GM21447 (cell line): ENCODE measurements around the gene PGK1.
"Not testable (repeated sequence)": the region's sequence is repeated elsewhere in the genome, so short reads cannot be mapped to it uniquely, and the experiment has no call there.

Source experiments
- ATAC-seq: cut with Tn5 transposase; IDR thresholded peaks from one replicate; pipeline ENCODE4 v1.9.1; 2021; ENCODE audit not compliant: unreplicated experiment

Gene PGK1

GRCh38 chrX:78111140-78111931, 7.3 kb downstream of the PGK1 start:
- ATAC-seq = no peak

GRCh38 chrX:78116365-78116764, 12.3 kb downstream of the PGK1 start:
- ATAC-seq = no peak

GRCh38 chrX:78116766-78117165, 12.7 kb downstream of the PGK1 start:
- no peak for ATAC-seq

GRCh38 chrX:78118628-78119027, 14.6 kb downstream of the PGK1 start:
- ATAC-seq = no peak

GRCh38 chrX:78119521-78120227, 15.6 kb downstream of the PGK1 start:
- no peak for ATAC-seq

GRCh38 chrX:78123190-78123589, 19.1 kb downstream of the PGK1 start:
- ATAC-seq = no peak

GRCh38 chrX:78124307-78124706, 20.3 kb downstream of the PGK1 start:
- no peak for ATAC-seq

GRCh38 chrX:78125148-78125547, 21.1 kb downstream of the PGK1 start:
- no peak for ATAC-seq

- not testable (repeated sequence) for ATAC-seq
Measured at GRCh38 chrX:78125781-78126180, 21.7 kb downstream of the PGK1 start.

- no peak for ATAC-seq
Measured at GRCh38 chrX:78129714-78130113, 25.7 kb downstream of the PGK1 start.

GRCh38 chrX:78130396-78130795, 26.3 kb downstream of the PGK1 start:
- no peak for ATAC-seq

- no peak for ATAC-seq
Measured at GRCh38 chrX:78131117-78131516, 27.1 kb downstream of the PGK1 start.

- no peak for ATAC-seq
Measured at GRCh38 chrX:78133238-78133960, 29.4 kb downstream of the PGK1 start.

GRCh38 chrX:78139160-78140123, 35.4 kb downstream of the PGK1 start, which contains the start of gene TAF9B:
Gene TAF9B (minus strand): TSS chrX:78139650. CDS start chrX:78139611, 39 bp downstream.
- ATAC-seq = peak; percentile 93

- ATAC-seq = no peak
Measured at GRCh38 chrX:78140206-78140605, 36.2 kb downstream of the PGK1 start.

- ATAC-seq = not testable (repeated sequence)
Measured at GRCh38 chrX:78147002-78147540, 43.0 kb downstream of the PGK1 start.

GRCh38 chrX:78157373-78157772, 53.3 kb downstream of the PGK1 start:
- not testable (repeated sequence) for ATAC-seq

GRCh38 chrX:78157846-78158245, 53.8 kb downstream of the PGK1 start:
- not testable (repeated sequence) for ATAC-seq

- ATAC-seq = not testable (repeated sequence)
Measured at GRCh38 chrX:78160711-78161110, 56.7 kb downstream of the PGK1 start.

GRCh38 chrX:78163175-78163574, 59.1 kb downstream of the PGK1 start:
- ATAC-seq = not testable (repeated sequence)
